ENCODE results near the gene ZDHHC3. TPM values are rescaled to one million over a fixed set of nuclear protein-coding genes. Genes with fewer than 3 reads are reported as not detected.

Gene ZDHHC3
- total RNA-seq, 1 experiment from 2014 or later: 84.9 TPM

DNA sequence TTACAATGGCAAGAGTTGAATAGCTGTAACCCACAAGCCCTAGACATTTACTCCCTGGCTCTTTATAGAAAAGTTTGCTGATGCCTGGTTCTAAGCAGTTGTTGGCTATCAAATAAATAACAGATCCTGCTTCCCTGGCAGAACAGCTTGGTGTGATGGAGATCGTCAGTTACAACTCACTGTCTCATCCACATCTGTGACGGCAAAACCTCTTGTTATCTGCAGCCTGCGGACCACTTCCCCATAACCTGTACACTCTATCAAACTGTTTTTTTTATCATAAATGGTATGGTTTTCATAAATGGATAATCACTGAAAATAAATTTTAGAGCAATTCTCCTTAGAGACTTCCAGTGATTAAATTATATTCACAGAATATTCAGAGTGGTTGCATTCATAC is 14.1 kb downstream of the ZDHHC3 start:
- H3K36me3 Mint-ChIP-seq (ENCODE audit: insufficient read depth, unreplicated experiment): peaks cover 6% of the 10 kb centered on the region
- H3K27ac Mint-ChIP-seq (ENCODE audit: unreplicated experiment): no peak overlapping the region
- TF ChIP-seq, protein P1, sequence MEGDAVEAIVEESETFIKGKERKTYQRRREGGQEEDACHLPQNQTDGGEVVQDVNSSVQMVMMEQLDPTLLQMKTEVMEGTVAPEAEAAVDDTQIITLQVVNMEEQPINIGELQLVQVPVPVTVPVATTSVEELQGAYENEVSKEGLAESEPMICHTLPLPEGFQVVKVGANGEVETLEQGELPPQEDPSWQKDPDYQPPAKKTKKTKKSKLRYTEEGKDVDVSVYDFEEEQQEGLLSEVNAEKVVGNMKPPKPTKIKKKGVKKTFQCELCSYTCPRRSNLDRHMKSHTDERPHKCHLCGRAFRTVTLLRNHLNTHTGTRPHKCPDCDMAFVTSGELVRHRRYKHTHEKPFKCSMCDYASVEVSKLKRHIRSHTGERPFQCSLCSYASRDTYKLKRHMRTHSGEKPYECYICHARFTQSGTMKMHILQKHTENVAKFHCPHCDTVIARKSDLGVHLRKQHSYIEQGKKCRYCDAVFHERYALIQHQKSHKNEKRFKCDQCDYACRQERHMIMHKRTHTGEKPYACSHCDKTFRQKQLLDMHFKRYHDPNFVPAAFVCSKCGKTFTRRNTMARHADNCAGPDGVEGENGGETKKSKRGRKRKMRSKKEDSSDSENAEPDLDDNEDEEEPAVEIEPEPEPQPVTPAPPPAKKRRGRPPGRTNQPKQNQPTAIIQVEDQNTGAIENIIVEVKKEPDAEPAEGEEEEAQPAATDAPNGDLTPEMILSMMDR (IDR thresholded peaks at IDR 0.05; ENCODE audit: unreplicated experiment): no peak
- BruUV-seq (replicated peaks): no TSS peak
- H3K4me3 Mint-ChIP-seq (ENCODE audit: low read depth, unreplicated experiment): no peak overlapping the region
- H3K27me3 Mint-ChIP-seq (ENCODE audit: unreplicated experiment): no peaks in the 10 kb centered on the region
- no peaks in the 10 kb centered on the region for H3K9me3 Mint-ChIP-seq (ENCODE audit: low read depth, unreplicated experiment)
- H3K4me1 Mint-ChIP-seq (ENCODE audit: low read depth, unreplicated experiment): peaks cover 54% of the 10 kb centered on the region
- no peak for DNase-seq
- intact Hi-C loops (cut with micrococcal nuclease; ENCODE audit: unreplicated experiment): no loop called here
- CTCF ChIA-PET: no interaction called here

DNA sequence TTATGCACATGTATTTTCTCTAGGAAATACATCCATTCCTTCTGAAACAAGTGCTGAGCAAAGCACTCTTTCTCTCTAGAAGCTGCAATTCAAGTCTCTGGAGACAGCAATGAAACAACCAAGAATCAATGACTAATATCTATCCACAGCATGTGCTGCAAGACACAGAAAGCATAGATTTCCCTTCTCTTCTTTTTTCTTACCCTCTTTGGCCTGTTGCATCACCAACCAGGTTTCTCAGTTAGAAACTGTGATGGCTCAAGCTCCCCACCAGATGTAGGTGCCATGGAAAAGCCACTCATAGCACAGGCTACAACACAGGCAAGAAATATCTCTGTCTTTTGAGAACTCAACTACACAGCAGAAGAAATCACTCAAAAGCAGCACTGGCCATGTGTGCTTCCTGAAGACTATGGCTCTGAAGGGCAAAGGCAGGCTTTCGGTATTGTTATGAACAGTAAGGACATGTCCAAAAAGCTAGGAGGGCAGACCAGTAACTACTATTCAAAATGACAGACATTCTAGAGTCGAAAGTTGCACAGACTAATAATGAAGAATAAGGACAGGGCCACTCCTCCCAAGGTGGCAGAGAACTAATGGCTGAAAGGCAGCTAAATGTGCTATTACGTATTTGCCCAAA is 15.5 kb downstream of the ZDHHC3 start:
- BruUV-seq (replicated peaks): no TSS peak
- Mint-ChIP-seq H3K4me3 (ENCODE audit: low read depth, unreplicated experiment) (no peak overlapping the region), H3K27me3 (ENCODE audit: unreplicated experiment) (no peaks in the 10 kb centered on the region), H3K4me1 (ENCODE audit: low read depth, unreplicated experiment) (peaks cover 52% of the 10 kb centered on the region), H3K27ac (ENCODE audit: unreplicated experiment) (no peak overlapping the region), H3K36me3 (ENCODE audit: insufficient read depth, unreplicated experiment) (peaks cover 6% of the 10 kb centered on the region), H3K9me3 (ENCODE audit: low read depth, unreplicated experiment) (no peaks in the 10 kb centered on the region)
- no peak for DNase-seq
- intact Hi-C loops (cut with micrococcal nuclease; ENCODE audit: unreplicated experiment): no loop called here
- CTCF ChIA-PET: no interaction called here
- TF ChIP-seq, protein P1 (IDR thresholded peaks at IDR 0.05; ENCODE audit: unreplicated experiment): no peak

DNA sequence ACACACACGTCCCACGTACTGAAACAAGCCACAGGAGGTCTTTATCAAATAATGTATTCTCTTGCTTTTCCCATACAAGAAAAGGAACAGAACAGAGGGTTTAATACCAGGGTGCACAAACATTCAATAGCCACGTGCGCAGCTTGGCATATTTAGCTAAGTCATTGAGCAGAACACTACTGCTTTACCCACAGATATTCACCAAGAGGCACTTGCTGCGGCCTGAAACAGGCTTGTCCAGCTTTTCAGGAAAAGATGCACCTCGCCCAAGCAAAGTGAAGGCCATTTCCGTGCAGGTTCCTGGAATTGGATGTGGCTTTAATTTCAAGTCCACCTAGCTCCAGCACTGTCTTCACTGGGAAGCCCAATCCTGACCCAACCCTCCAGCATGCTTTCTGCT is 17.6 kb downstream of the ZDHHC3 start:
- peaks cover 40% of the 10 kb centered on the region for H3K4me1 Mint-ChIP-seq (ENCODE audit: low read depth, unreplicated experiment)
- no peaks in the 10 kb centered on the region for H3K27me3 Mint-ChIP-seq (ENCODE audit: unreplicated experiment)
- TF ChIP-seq, protein P1 (IDR thresholded peaks at IDR 0.05; ENCODE audit: unreplicated experiment): no peak
- no peak for DNase-seq
- CTCF ChIA-PET: no interaction called here
- H3K9me3 Mint-ChIP-seq (ENCODE audit: low read depth, unreplicated experiment): no peaks in the 10 kb centered on the region
- no peak overlapping the region for H3K27ac Mint-ChIP-seq (ENCODE audit: unreplicated experiment)
- H3K4me3 Mint-ChIP-seq (ENCODE audit: low read depth, unreplicated experiment): no peak overlapping the region
- intact Hi-C loops (cut with micrococcal nuclease; ENCODE audit: unreplicated experiment): no loop called here
- H3K36me3 Mint-ChIP-seq (ENCODE audit: insufficient read depth, unreplicated experiment): peaks cover under 1% of the 10 kb centered on the region
- no TSS peak for BruUV-seq (replicated peaks)

DNA sequence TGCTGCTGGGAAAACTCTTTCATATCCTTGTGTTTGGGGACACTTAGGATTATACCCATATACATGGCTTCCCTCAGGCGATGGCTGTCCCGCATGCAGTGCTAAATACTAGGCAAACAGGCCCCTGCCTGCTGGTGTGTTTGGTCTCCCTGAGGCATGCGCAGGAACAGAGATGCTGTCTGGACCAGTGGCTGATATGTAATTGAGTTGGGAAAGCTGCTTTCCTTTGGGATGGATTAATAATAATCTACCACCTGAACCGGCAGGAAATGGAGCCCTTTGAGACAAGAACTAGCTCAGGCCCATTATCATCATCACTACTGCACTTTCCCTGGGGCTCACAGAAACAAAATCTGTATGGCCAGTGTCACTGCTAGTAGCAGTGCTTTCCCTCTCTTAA is 18.0 kb downstream of the ZDHHC3 start:
- Mint-ChIP-seq H3K4me3 (ENCODE audit: low read depth, unreplicated experiment) (no peak overlapping the region), H3K27ac (ENCODE audit: unreplicated experiment) (no peak overlapping the region), H3K36me3 (ENCODE audit: insufficient read depth, unreplicated experiment) (no peaks in the 10 kb centered on the region), H3K9me3 (ENCODE audit: low read depth, unreplicated experiment) (no peaks in the 10 kb centered on the region), H3K27me3 (ENCODE audit: unreplicated experiment) (no peaks in the 10 kb centered on the region), H3K4me1 (ENCODE audit: low read depth, unreplicated experiment) (peaks cover 36% of the 10 kb centered on the region)
- intact Hi-C loops (cut with micrococcal nuclease; ENCODE audit: unreplicated experiment): no loop called here
- DNase-seq: no peak
- TF ChIP-seq, protein P1 (IDR thresholded peaks at IDR 0.05; ENCODE audit: unreplicated experiment): no peak
- BruUV-seq (replicated peaks): no TSS peak
- CTCF ChIA-PET: no interaction called here

All from Calu3 (cell line).